GM21423 (cell line): Measurements from ENCODE around the gene LINC01488.

Experiments used
- ATAC-seq: cut with Tn5 transposase; IDR thresholded peaks from one replicate; pipeline ENCODE4 v1.9.1; 2021; ENCODE audit warnings: mild to moderate bottlenecking, moderate library complexity; ENCODE audit not compliant: unreplicated experiment

LINC01488 gene

DNA sequence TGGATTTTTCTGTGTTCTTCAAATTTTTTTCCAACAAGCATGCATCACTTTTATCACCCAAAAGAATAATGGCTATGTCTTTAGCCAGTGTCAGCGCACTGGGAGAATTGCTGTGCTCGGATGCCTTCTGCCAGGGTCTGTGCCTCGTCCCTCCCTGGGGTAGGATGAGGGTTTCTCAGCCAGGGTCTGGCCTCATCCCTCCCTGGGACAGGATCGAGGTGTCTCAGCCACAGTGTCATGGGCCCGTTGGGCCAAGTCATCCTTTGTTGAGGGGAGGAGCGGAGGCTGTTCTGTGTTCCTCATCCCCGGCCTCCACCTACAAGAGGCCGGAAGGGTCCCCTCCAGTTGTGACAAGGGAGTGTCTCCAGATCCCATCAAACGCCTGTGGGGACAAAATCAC, 22.7 kb downstream of the LINC01488 start:
- ATAC-seq: no peak

DNA sequence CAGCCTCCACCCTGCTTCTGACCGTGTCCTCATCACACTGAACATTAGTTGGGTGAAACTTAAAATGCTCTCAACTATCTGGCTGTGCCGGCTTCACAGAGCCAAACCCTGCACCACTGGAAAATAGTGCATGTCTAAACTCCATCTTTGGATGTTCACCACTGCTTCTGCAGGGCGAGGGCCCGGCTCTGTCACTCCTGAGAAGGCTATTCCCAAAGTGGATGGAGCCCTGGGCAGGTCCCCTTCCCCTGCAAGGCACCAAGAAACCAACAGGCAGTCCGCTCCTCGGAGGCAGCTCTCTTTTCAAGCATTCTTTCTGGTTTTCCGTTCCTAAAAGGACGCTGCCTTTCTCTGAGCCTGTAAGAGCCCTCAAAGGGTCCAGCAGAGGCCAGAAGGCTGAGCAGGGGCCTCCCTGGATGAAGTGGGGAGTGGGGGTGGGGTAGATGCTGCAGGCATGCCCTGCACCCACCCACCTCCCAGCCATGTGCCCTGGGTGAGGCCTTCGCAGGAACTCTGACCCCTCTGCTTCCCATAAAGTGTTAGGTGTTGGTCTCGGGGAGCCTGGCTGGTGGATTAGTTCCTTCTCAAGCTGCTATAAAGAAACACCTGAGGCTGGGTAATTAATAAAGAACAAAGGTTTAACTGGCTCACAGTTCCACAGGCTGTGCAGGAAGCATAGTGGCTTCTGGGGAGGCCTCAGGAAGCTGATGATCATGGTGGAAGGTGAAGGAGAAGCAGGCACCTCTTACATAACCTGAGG, 23.3 kb downstream of the LINC01488 start:
- no peak for ATAC-seq

DNA sequence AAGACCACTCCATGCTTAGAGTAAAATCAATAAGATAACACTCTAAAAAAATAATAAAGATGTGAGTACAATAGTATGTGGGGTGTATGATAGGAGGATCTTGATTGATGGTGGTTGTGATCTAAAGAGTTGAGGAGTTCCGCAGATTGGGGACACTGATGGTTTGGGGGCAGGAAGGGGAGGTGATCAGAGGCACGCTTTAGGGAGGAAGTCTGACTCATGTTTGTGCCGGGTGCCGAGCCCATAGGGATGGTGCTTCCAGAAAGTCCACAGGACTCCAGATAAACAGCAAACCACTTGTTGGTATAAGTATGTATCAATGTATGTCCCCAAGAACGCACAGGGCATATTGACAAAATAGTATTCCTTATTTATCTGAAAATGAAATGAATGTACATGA, 27.5 kb downstream of the LINC01488 start:
- ATAC-seq: no peak

DNA sequence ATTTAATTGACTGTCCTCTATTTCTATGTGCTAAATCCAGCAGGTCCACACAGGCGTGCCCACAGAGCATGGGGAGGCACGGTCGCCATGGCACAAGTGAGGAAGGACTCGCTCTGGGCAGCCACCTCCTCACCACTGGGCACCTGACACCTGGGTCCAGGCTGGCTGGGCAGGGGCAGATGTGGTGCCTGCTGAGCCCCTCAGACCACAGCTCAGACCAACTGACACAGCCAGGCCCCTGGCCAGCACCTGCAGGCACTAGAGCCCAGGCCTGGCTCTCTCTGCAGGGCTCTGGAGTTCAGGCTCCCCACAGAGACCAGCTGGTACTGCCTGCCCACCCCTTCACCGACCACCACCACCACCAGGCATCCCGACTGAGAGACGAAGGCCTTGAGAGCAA, 27.9 kb downstream of the LINC01488 start:
- ATAC-seq: no peak

DNA sequence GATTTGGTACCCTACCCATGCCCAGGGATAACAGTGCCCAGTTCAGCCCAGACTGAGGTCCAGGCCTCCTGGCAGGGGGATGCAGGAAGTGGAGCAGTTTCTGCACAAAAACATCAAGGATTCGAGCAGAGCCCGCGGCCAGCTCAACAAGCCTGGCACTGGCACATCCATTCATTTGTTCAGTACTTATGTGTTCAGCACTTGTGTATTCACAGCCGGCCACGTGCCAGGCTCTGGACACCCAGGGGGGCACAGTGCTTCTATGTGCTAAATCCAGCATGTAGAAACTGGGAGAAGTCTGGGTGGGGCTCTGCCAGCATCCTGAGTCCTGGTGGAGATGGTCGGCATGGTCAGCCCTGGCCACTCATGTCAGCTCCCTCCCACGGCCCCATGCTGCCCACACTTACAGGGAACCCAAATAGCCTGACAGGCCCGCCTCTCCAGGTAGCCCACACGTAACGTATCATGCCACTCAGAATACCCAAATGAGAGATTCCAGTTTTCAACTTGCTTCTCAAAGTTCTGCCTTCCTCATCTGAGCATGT, 28.5 kb downstream of the LINC01488 start:
- no peak for ATAC-seq

DNA sequence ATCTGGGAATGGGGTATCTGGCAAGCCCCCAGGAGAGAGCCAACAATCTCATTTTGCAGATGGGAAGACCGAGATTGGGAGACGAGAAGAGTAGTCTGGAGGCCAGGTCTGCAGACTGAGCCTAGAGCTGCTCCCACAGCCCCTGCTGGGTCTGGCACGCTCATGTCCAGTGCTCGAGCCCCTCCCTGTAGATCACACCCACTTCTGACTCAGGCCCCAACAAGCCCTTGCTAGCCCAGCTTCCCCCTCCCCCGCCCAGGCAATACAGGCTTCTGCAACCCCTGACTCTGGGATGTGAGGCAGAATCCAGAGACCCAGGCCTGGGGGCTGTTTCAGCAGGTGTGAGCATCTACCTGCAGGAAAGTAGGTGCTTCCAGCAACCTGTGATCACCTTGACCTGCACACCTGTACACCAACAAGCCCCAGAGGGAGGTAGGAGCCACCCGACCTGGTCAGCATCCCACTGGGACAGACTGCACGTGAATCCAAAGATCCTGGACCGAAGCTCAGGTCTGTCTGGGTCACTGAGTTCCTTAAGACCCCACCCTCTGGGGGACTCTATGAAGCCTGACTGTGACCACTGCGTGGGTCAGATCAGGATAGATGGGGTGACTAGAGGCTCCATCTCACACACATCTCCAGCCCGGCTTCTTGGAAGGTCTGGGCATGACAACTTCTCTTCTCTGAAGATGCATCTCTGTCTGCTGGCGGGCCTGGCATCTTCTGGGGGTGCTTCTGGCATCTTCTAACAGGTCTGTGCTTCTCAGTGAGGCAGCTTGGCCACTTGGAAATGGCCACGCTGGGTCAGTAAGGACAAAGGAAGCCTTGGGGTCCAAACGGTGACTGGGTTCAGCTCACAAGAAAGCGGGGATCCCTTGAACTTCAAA, 29.3 kb downstream of the LINC01488 start:
- no peak for ATAC-seq

DNA sequence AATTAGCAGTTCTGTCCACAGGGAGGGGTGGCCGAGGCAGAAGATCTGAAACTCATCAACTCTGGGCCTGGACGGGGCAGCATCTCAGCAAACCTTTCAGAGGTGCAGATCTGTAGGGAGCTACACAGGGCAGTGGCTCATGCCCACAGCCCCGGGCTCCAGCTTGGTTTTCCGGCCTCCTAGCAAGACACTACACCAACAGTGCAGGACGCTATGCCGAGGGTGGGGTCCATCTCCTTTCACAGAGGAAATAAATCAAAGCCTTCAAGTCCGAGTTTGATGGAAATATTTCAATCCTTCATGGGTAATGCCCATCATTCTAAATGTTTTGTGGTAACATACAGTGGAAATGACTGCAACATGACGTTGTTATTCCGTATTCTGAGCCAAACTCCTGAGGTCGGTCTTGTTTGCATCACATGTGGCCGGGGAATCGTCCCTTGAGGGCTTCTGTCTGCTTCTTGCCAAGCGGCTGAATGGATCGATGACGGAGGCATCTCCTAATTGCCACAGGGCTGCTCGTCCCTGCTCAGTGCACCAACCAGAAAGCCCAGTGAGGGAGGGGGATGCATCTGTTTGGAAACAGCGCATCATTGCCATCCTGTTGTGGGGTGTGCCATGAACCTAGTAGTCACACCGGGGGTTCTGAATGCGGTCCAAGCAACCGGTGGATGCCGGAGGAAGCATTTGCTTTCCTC, 30.0 kb downstream of the LINC01488 start:
- ATAC-seq: no peak

DNA sequence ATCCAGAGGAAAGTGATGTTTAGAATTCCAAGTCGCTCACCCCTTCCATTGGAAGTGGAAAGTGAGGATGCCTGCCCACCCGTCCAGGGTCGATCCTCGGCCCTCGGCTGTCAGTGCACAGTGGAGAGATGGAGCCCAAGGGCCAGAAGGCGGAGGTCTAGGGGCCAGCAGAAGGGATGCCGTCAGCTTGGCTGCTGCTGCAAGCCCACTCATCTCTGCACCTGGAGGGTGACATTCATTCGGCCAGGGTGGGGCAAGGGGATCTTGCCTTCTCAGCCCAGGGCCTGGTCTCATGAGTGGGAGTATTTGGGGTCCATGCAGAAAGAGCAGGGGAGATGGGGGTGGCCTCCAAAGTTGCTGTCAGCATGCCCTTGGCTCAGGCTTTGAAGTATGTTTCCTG, 30.7 kb downstream of the LINC01488 start:
- ATAC-seq: no peak

DNA sequence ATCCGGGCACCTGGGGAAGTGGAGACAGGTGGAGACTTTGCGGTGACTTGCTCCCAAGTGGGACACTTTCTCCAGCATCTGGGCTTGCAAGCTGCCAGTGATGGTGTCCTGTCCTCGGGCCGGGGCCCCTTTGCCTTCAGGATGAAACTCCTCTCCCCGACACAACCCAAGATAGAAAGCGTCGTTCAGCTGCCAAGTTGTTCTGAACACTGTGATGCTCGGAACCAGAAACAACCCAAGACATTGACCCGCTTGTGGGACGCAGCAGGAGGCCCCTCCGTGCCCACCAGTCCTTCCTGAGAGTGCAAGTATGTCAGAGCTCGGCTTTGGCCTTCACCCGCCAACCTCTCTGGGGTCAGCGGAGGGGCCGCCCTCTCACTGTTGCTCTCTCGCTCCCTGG, 31.3 kb downstream of the LINC01488 start:
- ATAC-seq: no peak

DNA sequence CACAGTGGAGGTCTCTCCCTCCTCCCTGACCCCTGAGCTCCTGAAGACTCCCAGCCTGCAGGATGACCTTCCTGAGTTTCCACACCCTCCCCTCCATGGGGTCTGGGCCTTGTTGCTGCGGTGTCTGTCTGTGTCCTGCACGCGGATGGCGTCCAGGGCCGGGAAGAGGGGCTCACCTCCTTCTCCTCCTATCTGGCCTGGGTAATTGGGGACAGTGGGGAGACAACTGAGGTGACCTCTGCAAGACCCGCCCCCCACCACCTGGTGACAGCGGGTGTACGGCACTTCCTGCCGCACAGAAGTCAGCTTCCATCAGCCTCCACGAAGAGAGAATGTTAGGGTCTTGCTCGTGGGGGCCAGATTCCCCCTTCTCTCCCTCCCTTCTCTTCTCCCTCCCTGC, 31.7 kb downstream of the LINC01488 start:
- ATAC-seq: no peak

DNA sequence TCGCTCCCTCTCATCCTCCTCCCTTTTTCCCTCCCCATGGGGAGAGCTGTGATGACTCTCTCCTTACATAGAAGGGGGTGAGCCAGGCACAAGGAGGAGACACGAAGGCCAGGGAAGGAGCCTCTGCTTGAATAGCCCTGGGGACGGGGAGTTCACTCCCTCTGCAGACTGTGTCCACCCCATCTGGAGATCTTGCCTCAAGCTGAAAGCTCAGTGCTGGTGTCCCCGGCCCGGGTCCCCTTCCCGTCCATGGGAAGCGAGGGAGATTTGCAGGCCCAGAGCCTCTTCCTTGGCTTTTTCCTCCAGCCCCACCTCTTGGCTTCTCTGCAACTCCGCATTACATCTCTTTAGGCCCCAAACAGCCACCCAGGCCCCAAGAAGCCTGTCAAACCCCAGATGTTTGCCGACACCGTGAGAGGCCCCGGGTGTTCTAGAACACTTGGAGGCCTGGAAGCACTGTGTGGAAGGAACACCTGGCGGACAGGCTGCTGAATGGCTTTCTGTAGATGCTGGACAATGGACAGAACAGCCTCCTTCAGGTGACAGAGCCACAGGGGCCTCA, 32.3 kb downstream of the LINC01488 start:
- no peak for ATAC-seq

DNA sequence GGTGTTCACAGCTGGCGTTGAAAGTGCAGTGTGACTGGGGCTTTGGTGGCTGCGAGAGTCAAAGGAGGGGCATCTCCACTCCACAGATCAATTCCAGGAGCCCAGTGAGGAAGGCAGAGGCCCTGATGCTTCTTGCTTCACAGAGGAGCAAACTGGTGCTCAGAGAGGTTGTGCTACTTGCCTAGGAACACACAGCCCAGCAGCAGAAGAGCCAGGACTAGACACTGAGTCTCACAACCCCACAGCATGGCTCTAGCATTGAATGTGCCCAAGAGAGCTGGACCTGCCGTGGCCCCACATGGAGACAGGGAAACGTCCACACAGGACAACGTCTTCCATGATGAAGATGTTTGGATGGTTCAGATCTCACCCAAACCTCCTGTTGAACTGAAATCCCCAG, 33.3 kb downstream of the LINC01488 start:
- no peak for ATAC-seq

DNA sequence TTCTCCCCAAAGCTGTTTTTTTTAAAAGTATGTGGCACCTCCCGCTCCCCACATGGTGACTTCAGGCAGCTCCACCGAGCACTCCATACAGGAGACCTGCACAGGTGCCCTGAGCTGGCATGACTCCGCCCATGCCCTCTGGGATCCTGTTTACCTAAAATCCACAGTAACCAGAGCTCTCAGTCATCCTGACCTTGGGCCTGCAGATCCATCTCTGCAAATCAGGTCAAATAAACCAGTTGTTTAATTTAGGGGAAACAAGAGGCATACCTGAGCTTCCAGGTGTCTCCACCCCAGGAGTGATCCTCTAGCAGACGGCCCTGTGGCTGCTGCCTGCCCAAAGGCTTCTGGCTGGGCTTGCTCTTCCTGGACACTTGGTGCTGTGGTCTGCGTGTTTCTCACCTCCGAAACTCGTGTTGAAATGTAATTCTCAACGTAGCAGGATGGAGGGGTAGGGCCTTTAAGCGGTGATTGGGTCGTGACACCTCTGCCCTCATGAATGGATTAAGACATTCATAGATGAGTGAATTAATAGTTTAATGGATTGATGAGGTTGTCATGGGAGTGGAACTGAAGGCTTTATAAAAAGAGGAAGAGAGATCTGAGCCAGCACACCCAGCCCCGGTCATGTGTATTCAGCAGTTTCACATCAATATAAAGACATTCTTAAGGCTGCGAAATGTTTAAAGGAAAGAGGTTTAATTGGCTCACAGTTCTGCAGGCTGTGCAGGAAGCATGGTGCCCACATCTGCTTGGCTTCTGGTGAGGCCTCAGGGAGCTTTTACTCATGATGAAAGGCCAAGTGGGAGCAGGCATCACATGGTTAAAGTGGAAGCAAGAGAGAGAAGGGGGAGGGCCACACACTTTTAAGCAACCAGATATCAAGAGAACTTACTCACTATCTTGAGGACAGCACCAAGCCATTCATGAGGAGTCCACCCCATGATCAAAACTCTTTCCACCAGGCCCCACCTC, 34.1 kb downstream of the LINC01488 start:
- no peak for ATAC-seq

DNA sequence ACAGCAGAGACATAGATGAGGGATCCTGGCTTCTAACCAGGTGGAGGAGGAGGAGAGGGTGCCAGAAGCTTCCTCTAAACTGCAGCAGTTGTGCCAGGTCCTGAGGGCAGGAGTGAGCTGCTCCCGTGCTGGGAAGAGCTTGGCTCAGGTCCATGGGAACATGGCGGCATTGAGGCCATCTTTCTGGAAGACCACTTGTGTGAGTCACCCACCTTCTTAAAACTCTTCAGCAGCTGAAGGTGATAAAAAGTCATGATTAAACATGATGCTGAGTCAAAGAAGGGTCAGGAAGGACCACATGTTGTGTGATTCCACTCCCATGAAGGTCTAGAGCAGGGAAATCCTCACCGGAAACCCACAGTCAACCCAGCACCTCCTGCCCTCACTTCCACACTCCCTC, 35.1 kb downstream of the LINC01488 start:
- no peak for ATAC-seq

DNA sequence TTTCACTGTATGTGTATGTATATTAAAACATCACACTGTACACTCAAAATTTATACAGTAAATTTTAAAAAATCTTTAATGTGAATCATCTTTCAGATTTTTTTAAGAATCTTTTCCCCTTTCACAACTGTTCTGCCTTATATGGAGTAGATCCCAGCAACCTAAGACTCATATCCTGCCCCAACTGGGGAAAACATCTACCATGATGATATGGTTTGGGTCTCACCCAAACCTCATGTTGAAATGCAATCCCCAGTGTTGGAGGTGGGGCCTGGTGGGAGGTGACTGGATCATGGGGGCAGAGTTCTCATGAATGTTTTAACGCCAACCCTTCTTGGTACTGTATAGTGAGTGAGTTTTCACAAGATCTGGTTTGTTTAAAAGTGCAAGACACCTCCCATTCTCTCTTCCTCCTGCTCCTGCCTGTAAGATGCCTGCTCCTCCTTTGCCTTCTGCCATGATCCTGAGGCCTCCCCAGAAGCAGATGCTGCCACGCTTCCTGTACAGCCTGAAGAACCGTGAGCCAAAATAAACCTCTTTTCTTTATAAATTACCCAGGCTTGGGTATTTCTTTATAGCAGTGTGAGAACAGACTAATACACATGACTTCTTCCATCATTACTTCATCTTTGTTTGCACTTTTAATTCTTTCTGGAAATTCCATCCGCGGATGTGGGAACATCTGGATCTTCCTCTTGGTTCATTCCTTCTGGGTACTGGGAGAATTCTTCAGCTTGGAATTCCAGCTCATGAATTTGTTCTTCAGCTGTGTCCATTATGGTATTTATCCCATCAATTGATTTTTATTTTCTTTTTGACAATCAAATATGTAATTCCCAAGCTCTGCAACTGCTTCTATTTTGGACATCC, 36.9 kb downstream of the LINC01488 start:
- no peak for ATAC-seq

DNA sequence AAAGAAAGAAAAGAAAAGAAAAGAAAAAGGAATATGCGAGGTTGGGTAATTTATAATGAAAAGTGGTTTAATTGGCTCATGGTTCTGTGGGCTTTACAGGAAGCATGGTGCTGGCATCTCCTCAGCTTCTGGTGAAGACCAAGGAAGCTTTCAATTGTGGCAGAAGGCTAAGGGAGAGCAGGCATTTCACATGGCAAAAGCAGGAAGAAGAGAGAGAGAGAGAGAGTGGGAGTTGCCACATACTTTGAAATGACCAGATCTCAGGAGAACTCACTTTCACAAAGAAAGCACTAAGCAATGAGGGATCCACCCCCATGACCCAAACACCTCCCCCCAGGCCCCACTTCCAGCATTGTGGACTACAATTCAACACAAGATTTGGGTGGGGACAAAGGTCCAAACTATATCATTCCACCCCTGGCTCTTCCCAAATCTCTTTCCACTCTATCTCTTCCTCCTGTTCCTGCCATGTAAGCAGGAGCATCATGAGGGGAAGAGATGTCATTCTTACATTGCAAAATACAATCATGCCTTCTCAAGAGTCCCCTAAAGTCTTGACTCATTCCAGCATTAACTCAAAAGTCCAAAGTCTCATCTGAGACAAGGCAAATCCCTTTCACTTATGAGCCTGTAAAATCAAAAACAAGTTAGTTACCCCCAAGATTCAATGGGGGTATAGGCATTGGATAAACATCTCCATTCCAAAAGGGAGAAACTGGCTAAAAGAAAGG, 38.9 kb downstream of the LINC01488 start:
- ATAC-seq: no peak

DNA sequence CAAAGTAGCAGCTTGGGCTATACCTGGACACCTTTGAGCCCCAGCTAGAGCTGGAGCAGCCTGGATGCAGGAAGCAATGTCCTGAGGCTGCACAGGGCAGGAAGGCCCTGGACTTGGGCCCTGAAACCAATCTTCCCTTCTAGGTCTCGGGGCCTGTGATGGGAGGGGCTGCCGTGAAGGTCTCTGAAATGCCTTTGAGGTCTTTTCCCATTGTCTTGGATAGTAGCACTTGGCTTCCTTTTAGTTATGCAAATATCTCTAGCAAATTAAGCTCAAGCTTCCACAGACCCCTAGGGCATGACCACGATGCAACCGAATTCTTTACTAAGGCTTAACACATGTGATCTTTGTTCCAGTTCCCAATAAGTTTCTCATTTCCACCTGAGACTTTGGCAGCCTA, 40.0 kb downstream of the LINC01488 start:
- ATAC-seq: no peak

DNA sequence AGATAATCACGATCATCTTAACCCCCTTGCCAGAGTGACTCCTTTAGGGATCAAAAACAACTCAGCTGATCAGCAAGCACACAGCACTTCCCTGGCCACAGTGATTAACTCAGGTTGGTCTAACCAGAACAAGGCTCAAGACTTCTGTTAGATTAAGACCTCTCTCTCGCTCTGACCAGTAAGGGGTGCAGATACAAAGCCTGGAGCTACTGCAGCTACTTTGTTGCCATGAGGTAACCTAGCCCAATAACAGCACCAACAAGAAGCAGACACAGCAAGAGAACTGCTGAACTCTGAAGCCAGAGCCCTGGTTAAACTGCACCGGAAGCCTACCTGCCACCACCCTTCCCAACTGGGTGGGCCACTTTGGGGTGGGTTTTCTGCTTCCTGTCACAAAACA, 42.0 kb downstream of the LINC01488 start:
- no peak for ATAC-seq
